GM21390 (cell line): Measurements from ENCODE around the gene GLB1L3.
"Not testable (repeated sequence)": the region's sequence is repeated elsewhere in the genome, so short reads cannot be mapped to it uniquely, and the experiment has no call there.

Source experiments
- ATAC-seq: cut with Tn5 transposase; IDR thresholded peaks from one replicate; pipeline ENCODE4 v1.9.1; 2021; ENCODE audit not compliant: unreplicated experiment

The GLB1L3 gene

DNA sequence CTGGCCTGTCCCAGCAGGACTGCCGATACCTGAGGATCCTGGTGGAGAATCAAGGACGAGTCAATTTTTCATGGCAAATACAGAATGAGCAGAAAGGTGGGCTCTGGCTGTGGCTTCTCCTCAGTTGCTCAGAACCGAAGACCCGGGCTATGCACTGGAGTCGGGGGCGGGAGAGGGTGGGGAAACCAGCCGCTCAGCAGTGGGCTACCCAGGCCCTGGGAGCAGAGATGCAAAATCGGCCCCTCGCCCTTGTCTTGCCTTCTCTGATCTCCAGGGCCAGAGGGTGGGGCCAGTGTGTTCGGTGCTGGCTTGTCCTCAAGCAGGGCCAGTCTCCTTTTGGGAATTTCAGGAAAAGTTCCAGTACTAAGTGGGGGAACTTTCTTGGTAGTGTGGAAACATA lies 37.2 kb downstream of the GLB1L3 start:
- ATAC-seq = no peak

DNA sequence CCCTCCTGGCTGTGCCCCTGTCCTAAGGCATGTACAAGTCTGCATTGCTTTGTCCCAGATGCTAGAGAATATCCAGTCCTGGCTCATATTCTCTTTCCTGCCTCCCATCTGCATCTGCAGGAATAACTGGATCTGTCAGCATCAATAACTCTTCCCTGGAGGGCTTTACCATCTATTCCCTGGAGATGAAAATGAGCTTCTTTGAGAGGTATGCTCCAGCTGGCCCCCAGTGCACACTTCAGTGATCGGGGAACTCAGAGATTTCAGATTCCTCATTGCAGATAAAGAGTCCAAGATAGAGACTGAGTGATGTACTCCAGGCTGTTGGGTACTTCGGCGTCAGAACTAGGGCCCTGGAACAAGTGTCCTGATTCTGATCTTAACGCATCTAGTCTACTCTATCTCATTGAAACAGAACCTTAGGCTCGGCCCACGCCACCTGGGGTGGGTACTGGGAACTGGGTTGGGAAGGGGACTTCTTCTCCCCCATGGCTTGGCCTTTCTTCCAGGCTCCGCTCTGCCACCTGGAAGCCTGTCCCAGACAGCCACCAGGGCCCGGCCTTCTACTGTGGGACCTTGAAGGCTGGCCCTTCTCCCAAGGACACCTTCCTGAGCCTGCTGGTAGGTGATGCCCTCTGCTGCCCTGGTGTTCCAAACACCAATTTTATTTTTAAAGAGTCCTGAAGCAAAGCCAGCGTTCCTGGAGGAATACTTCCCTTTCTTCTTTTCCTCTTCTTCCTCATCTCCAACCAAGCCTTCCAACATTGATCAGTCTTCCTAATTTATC lies 37.8 kb downstream of the GLB1L3 start:
- no peak for ATAC-seq

DNA sequence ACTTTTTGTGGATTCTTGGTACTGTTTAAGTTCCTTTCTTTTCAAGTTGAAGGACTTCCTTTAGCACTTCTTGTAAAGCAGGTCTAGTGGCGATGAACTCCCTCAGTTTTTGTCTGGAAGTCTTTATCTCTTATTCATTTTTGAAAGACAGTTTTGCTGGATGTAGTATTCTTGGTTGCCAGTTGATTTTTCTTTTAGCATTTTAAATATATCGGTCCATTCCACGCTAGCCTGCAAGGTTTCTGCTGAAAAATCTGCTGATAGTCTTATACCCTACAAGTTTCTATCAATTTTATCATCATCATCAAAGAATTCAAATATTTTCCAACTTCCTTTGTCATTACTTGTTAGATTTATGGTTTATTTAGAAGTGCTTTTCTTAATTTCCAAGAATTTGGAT lies 40.9 kb downstream of the GLB1L3 start:
- ATAC-seq = no peak

DNA sequence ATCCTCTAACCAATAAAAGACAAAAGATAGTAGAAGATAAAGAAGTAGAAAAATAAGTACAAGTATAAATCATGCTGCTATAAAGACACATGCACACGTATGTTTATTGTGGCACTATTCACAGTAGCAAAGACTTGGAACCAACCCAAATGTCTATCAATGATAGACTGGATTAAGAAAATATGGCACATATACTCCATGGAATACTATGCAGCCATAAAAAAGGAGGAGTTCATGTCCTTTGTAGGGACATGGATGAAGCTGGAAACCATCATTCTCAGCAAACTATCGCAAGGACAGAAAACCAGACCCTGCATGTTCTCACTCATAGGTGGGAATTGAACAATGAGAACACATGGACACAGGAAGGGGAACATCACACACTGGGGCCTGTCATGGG lies 45.2 kb downstream of the GLB1L3 start:
- ATAC-seq = not testable (repeated sequence)

DNA sequence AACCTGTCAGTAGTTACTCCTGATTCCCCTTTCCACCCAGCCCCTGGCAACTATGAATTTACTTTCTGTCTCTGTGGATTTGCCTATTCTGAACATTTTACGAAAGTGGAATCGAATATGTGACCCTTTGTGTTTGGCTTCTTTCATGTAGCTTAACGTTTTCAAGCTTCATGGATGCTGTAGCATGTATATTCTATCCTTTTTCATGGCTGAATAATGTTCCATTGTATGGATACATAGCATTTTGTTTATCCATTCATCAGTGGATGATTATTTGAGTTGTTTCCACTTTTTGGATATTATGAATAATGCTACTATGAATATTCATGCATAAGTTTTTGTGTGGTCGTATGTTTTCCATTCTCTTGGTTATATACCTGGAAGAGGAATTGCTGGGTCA lies 46.4 kb downstream of the GLB1L3 start:
- no peak for ATAC-seq

DNA sequence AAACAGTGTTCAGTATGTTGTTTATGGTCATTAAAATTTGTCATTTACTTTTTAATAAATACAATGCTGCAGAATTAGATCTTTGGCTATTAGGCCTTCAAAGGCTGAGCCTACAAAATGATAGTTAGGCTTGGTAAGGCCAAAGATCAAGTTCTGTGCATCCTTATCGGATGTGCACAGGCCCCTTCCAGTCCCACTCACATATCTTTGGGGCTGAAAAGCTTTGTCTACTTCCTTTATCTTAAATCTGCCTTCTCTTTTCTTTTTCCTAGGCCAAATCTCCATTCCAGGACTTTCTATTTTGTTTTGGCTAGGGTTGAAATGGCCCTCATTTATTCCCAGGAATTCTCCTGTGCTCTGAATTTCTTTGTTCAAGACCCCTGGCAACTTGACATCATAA lies 52.3 kb downstream of the GLB1L3 start:
- ATAC-seq = no peak

DNA sequence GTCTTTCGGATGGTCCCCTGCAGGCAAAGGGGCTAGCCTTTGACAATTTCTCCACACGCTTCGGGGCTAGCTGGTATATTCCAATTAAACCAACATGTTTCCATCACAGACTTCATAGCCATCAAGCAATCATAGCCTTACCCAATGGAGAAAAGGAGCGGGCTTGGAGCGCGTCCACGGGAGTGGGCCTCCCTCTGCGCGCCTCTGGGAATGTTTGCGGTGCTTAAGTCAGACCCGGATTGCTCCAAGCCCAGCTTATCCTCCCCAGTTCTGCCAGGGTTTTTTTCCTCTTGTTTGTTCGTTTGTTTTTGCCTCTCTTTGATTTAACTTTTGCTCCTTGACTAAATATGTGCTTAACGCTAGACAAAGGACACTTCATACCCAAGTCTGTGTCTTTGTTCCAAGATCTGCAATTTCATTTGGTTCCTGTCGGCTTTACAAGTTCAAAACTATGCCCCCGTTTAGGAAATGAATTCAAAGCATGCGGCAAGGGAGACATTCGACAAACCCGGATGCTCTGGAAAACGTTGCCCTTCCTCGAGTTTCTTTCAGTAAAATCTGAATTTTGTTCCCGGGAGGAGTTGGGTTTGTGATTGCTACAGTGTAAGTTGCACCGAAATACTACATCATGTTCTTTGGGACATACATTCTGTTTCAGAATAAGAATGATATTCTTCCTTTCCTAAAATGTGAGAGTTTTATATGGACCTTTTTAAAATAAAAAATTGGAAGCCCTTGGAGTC lies 54.6 kb downstream of the GLB1L3 start:
- ATAC-seq = no peak

DNA sequence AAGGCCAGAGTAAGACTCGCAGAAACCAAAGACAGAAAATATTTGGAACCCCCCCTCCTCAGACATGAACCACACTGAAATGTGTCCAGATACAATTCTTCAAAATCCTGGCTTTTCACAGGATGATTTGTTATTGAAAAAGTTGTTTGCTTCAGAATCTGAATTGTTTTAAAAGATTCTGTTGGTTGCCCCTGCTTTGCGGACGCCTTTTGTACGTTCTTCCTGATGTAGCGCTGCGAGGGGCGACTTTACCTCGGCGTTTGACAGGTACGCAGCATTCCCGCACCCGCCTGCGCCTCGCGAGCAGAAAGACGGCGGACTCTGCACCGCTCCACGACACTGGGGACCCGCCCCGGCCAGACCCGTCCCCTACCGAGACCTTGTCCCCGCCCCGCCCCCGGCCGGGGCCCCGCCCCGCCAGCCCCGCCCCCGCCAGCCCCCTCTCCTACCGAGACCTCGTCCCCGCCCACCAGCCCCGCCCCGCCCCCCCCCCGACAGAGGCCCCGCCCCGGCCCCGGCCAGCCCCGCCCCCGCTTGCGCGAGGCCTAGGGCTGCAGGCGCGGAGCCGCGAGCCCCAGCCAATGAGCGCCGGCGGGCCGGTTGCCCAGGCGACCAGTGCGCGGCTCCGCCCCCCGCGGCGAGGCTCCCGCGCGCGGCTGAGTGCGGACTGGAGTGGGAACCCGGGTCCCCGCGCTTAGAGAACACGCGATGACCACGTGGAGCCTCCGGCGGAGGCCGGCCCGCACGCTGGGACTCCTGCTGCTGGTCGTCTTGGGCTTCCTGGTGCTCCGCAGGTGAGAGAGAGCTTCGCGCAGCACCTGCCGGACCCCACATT lies 55.4 kb downstream of the GLB1L3 start, which contains the start of gene GLB1L2:
GLB1L2 (plus strand) TSS at position 635 of the 835 bp plus-strand sequence; CDS start at position 709, 74 bp downstream.
- peak; percentile 86 for ATAC-seq

DNA sequence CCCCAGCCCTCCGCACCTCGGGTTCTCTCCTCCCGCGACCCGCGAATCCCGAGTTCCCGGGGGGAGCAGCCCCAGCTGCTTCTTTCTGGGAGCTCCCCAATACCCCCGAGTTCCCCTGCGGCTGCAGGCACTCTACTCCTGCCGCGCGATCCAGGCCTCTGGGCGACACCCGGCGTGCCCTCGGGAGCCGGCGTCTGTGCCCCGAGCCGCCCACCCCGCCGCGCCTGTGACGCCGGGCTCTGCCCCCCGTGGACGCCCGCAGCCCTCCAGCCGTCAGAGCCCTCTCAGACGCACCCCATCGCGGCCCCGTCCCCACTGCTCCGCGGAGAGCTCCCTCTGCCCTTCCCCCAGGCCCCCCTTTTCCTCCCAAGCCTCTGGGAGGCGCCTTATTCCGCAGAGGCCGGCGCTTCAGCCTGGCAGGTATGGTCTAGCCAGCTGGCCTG lies 56.0 kb downstream of the GLB1L3 start:
- peak; percentile 34 for ATAC-seq

DNA sequence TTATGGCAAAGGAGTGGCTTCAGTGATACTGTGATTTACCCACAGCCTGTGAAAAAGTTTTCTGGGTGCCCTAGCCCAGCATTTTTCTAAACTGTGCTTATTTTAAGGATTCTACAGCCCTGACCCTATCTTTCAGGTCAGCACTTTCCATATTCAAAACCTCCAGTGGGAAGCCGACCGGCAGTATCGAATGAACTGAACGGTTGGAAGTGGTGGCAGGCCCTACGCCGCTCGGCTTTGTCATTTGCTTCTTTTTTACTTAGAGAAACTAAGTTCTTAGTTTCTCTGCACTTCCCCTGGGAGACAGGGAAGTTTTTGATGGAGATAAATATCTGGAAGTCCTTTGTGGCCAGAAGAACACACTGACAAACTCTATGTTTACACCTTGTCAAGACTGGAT lies 56.6 kb downstream of the GLB1L3 start:
- ATAC-seq = no peak

DNA sequence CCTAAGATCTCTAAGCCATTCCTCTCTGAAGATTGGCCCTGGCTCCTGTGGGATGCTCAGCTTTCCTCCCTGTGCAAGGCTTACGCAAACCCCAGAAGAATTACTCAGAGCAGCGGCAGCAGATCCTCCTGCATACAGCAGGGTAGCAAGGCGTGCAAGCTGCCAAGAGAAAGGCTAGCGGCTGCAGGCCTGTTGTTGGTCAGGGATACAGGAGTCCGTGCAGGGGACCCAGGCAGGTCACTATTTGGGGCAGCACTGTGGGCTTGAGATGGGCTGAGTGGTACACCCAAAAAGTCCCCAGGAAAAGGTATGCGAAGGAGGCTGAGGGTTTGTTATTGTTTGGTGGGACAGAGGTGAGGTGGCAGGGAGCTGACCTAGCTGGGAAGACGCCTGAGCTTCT lies 57.1 kb downstream of the GLB1L3 start:
- ATAC-seq = no peak

DNA sequence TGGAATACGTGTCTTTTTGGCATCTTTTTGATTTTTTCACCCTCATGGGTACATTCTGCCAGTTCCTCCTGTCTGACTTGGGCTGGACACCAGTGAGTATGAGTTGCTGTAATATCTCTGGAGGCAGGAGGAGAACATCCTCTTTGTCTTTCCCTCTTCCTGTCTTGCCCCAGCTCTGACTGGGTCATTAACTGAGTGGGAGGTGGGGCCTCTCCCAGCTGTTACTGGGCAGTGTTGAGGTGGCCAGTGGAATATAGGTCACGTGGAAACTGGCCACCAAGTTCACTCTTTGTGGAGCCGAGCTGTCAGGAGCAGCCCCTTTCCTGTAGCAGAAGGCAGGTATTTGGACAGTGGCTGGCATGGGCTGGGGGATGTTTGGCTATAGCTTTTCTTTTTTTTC lies 57.8 kb downstream of the GLB1L3 start:
- ATAC-seq = no peak

DNA sequence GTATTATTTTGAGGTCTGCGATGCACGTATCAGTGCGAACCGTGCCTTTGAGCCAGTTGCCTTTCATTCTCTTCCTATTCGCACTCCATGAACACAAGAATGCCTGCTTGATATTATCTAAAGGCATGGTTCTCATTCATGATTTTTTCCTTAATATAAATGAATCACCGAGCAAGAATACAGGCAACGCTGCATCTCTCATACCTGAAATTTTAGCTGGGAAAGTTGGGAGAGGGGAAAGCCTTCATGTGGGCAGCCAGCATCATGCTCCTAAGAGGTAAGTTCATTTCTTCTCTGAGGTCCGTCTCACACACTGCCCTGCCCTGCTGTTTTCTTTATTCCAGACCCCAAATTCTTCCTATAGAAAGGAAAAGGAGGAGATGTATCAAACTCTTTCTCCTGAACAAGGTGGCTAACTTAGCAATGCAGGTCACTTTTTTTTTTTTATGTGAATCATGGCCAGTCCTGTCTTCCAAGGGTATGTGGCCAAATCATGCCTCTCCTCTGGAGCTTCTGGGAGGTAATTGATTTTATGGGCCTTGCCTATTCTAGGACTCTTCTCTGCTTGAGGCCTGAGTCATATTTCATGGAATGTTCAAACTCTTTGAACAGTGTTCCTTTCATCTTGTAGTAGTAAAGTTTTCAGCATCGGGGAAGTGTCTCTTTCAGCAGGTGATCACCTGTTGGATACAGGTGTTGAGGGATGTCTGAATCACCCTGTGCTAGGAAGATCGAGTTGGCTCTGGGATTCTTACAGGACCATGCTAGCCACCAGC lies 58.8 kb downstream of the GLB1L3 start:
- no peak for ATAC-seq

DNA sequence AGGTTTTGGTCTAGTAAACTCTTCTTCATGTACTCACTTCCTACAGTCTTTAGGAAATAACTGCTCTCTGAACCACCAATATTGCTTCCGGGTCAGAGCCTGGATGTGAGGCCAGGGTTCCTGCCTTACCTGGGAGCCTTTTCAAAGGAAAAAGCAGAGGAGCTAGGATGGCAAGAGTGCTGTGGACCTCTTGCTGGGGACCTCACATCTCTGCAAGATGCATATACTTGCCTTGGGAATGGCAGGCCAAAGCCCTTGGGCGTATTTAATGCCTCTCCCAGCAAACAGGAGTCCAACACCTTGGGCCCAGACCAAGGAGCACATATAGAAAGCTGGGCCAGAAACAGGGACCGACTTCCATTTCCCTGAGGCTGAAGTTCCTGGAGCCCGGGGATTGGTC lies 60.9 kb downstream of the GLB1L3 start:
- no peak for ATAC-seq

DNA sequence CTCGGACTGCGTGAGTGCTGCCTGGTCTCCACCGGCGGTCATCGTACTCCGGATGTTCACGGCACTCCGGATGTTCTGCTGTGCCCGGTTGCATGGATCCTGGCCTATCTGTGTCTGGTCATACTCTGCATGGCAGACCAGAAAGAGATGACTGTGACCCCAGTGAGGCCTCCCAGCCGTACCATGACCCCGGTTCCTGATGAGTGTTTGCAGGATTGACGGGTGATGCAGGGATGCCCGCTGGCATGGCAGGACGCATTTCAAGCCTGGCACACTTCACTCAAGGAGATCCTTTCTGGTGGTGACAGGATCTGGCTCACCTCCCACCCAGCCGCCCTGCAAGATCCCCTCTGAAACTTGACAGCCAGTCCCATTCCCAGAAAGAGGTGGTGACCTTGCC lies 61.9 kb downstream of the GLB1L3 start:
- no peak for ATAC-seq

DNA sequence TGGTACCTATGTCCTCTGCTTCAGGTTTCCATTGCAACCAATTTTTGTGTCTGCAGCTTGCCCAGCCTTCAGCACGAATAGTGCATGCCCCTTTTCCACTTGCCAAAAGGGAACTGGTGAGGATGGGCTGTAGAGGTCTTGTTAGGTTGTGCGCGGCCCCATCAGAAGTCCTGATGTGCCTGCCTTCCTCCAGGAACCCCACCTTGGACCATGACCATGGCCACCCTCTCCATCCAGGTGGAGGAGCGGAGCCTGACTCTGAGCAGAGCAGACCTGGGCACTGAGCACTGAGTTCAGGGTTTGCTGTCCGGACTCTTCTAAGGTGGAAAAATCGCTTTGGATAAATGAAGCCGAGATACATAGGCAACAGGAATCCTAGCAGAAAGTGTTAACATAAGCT lies 62.5 kb downstream of the GLB1L3 start:
- ATAC-seq = no peak

DNA sequence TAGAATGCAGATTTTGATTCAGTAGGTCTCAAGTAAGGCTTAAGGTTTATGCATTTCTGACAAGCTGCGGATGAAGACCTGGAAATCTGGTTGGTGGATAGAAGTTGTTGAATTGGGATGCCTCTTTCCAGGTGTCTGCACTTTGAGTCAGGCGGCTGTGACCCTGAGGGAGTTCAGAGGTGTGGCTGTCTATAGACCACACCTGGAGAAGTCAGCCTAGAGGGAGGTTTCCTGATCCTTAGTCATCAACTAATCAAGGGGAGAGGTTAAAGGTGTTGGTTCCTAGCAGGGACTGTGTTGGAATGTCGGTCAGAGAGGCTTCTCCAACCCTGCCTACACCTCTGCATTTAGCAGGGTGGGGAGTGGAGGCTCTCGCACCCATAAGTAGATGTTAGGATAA lies 63.6 kb downstream of the GLB1L3 start:
- ATAC-seq = no peak

DNA sequence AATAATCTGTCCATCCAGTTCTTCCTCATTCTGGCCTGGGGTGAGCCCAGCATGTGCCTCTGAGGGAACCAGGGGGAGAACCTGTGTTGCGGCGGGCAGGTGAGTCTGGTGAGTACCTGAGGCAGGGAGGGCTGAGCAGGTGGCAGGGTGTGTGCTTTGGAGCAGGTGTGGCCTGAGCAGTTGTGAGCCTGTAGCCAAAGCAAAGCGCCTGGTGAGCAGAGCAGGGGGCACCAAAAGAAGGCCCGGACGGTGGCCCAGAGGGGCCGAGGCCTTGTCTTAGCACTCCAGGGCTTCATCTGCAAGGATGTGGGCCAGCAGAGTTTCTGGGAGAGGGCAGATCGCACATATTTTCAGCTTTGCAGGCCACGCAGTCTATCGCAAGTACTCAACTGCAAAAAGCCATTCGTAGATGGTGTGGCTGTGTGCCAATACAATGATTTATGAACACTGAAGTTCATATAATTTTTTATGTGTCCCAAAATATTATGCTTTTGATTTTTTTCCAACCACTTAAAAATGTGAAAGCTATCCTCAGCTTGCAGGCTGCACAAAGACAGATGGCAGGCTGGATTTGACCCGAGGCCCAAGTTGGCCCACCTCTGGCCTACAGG lies 64.3 kb downstream of the GLB1L3 start:
- ATAC-seq = no peak

DNA sequence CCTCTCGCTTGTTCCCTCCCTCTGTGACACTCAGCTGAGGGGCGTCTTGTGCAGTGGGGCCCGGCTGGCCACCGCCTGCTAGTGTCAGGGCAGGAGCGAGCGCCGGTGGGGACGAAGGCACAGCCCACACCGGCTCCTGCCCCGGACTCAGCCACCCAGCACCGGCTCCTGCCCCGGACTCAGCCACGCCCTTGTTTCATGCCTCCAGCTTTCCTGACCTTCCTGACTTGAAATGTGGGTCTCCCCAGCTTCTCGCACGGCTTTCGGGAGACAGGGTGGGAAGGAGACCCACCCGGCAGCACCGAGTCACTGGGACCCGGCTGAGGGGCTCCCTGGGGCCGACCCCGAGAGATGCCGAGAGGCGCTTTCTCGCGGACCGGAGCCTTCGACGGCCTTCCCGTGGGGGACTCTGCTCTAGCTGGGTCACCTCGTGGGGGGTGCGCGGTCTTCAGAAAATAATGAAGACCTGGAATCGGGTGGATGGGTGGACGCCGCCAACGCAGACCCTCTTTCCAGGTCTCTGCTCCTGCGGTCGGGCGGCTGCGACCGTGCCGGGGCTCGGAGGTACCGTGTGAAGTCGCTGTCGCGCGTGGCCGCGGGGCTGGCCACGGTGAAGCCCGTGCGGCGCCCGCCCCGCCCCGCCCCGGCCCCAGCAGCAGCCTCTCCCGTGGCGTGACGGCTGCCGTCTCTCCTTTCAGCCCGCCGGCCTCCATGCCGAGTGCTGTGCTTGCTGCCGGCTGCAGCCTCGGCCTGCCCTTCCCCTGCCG lies 65.8 kb downstream of the GLB1L3 start:
- ATAC-seq = no peak
